Body of pancreas (tissue), 4 donors: ENCODE results near the gene ADGRB3.

ENCODE experiments used
- POLR2A ChIP-seq, 3 donors: fragments of 450-650 bp; IDR thresholded peaks; one replicate each; pipeline ENCODE4 v1.6.1; 2016; ENCODE audit warnings: antibody characterized with exemption in 3 of 3, mild to moderate bottlenecking in 2 of 3
- TF ChIP-seq, protein P1 (sequence below), 7 experiments: fragments of 450-650 bp in 4 of 7; fragments of 200-600 bp in 3 of 7; sonication (generic) in 3 of 7; IDR thresholded peaks; one replicate each; pipeline ENCODE4 v1.5.1; 2016 to 2019; ENCODE audit warnings: antibody characterized with exemption in 7 of 7

DNA sequence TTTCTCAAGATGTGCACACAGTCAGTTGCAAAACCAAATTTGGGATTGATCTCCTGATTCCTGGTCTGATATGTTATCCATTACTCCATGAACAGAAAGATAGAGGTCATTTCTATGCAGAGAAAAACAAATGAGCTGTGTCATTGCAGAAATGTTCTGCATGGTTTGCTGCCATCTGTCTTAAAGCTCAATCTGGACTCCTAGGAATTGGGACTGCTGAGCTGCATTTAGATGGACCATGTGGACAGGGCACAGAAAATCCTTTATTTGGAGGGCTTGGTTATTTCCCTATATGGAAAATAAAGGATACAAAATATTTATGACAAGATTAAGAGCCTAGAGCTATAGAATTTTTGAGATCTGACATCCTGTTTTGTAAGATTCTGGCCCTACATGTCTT lies 91.3 kb downstream of the ADGRB3 start:
- TF ChIP-seq, protein P1, sequence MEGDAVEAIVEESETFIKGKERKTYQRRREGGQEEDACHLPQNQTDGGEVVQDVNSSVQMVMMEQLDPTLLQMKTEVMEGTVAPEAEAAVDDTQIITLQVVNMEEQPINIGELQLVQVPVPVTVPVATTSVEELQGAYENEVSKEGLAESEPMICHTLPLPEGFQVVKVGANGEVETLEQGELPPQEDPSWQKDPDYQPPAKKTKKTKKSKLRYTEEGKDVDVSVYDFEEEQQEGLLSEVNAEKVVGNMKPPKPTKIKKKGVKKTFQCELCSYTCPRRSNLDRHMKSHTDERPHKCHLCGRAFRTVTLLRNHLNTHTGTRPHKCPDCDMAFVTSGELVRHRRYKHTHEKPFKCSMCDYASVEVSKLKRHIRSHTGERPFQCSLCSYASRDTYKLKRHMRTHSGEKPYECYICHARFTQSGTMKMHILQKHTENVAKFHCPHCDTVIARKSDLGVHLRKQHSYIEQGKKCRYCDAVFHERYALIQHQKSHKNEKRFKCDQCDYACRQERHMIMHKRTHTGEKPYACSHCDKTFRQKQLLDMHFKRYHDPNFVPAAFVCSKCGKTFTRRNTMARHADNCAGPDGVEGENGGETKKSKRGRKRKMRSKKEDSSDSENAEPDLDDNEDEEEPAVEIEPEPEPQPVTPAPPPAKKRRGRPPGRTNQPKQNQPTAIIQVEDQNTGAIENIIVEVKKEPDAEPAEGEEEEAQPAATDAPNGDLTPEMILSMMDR (IDR thresholded peaks at IDR 0.05), result no peak
- no peak for TF ChIP-seq POLR2A (IDR thresholded peaks at IDR 0.05)
